Activated CD4-positive, CD25-positive, alpha-beta regulatory T cell treated with anti-CD3 and anti-CD28 coated beads, Interleukin-2, amount 50 U/mL, for 16 hours (primary cell): ENCODE results near the gene ALDH3B2.
"Not testable (repeated sequence)": the region's sequence is repeated elsewhere in the genome, so short reads cannot be mapped to it uniquely, and the experiment has no call there.

Source experiments
- DNase-seq: peaks from one replicate; pipeline ENCODE4 v3.0.0-alpha.2; 2020; ENCODE audit warnings: low read depth, low spot score

Gene ALDH3B2

DNA sequence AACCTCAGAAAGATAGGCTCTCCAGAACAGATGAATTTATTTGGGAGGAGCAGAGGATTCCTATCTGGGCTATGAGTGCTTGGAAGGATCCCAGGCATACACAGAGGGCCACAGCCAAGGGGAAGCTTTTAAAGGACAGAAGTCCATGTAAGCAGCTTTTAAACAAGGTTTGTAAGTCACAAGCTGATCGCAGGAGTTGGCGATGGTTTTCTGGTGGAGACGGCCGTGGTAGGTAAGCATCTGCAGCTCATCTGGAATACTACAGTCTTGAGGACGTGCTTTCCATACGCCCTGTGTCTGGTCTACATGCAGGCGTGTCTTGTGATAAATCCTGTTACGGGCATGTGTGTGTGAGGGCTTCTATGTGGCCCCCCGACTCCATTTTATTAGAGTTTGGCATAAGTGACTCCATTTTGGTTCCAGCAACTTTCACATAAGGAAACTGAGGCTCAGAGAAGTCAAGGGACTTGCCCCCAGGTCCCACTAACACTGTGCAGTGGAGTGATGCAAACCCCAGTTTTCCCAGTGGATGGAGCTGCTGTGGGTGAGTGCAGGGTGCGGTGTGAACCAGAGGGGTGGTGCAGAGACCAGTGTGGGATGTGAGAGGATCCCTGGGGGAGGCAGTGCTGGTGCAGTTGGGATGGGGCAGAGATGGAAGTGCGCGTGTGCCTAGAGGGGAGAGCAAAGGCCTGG is 12.1 kb downstream of the ALDH3B2 start:
- no peak for DNase-seq

DNA sequence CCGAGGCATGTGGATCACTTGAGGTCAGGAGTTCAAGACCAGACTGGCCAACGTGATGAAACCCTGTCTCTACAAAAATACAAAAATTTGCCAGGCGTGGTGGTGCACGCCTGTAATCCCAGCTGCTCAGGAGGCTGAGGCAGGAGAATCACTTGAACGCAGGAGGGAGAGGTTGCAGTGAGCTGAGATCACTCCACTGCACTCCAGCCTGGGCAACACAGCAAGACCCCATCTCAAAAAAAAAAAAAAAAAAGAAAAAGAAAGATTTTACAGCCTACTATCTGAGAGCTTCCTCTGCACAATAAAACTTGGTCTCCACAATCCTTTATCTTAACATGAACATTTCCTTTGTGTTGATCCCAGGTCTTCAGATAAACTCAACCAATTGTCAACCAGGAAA is 13.7 kb downstream of the ALDH3B2 start:
- not testable (repeated sequence) for DNase-seq

DNA sequence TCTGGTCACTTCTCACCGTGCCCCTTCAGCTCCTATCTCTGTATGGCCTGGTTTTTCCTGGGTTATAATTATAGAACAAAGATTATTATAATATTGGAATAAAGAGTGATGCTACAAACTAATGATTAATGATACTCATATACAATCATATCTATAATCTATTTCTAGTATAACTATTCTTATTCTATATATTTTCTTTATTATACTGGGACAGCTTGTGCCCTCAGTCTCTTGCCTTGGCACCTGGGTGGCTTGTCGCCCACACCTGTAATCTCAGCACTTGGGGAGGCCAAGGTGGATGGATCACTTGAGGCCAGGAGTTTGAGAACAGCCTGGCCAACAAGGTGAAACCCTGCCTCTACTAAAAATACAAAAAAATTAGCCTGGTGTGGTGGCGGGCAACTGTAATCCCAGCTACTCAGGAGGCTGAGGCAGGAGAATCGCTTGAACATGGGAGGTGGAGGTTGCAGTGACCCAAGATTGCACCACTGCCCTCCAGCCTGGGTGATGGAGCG is 14.7 kb downstream of the ALDH3B2 start:
- not testable (repeated sequence) for DNase-seq

DNA sequence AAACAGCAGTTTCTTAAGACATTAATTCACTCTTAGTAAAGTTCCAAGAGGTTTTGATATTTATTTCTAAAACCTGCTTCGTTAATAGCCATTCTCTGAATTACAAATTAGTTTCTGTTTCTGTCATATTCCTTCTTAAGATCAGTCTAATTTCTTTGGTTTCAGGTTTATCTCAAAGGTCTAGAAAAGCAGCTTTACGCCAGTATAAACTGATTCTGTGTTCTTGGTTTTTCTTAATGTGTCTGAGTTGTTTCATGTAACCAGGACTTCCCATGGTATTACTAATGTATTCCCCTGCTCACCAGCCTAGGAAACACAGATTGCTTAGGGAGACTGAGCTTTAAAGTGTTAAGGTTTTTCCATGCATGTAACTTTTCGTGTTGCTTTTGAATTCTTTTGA is 17.1 kb downstream of the ALDH3B2 start:
- no peak for DNase-seq

DNA sequence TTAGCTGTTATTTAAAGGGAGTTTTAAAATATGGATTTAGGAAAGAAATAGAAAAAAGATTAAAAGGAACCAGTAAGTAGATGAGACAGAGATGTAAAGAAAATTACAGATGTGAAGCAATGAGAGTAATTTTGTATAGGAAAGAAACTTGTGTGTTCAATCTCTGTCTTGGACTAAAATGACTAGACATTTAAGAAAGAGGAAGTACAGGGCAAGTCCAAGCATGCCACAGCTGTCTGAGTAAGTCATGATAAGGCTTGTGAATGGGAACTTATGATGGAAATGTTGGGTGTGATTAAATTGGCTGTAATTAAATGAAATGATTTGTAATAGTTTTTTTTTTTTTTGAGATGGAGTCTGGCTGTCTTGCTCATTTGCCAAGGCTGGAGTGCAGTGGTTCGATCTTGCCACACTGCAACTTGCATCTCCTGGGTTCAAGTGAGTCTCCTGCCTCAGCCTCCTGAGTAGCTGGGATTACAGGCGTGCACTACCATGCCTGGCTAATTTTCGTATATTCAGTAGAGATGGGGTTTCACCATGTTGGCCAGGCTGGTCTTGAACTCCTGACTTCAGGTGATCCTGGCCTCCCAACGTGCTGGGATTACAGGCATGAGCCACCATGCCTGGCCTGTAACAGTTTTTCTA is 18.0 kb downstream of the ALDH3B2 start:
- no peak for DNase-seq

DNA sequence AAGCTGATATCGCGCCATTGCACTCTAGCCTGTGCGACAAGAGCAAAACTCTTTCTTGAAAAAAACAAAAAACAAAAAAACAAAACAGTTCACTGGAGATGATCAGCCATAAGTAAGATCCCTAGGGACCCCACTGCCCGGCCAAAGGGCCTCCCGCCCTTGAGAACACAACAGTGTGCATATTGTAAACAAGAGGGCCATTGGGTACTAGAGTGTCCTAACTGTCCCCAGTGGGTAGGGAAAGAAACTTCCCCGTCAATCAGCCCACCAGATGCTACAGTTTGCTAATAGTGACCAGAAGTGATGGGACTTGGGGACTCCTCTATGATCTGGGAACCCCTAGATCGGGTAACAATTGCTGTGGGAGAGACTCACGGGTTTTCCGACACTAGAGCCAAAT is 20.2 kb downstream of the ALDH3B2 start:
- no peak for DNase-seq

DNA sequence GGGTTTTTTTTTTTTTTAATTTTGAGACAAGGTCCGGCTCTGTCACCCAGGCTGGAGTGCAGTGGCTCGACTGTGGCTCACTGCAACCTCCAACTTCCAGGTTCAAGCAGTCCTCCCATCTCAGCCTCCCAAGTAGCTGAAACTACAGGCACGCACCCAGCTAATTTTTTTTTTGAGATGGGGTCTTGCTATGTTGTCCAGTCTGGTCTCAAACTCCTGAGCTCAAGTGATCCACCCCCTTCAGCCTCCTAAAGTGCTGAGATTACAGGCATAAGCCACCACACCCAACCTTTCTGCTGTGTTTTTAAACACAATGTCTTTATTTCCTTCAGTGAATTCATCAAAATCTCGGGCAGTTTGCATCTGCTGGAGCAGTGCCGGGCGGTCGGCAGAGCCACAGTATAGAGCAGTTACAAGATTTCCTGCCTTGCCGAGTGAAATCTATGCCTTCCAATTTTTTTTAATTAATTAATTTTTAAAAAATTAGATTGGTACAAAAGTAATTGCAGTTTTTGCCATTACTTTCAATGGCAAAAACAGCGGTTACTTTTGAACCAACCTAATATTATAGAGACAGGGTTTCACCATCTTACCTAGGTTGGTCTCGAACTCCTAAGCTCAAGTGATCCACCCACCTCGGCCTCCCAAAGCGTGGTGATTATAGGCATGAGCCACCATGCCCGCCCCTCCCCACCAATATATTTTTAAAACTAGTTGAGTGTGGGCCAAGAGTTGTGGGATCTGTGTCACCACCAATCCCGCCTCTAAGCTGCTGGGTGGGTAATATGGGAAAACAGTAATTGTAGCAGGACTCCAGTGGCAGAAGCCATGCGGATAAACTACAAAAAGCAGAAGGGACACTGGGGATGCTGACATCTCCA is 21.2 kb downstream of the ALDH3B2 start:
- DNase-seq, result no peak

DNA sequence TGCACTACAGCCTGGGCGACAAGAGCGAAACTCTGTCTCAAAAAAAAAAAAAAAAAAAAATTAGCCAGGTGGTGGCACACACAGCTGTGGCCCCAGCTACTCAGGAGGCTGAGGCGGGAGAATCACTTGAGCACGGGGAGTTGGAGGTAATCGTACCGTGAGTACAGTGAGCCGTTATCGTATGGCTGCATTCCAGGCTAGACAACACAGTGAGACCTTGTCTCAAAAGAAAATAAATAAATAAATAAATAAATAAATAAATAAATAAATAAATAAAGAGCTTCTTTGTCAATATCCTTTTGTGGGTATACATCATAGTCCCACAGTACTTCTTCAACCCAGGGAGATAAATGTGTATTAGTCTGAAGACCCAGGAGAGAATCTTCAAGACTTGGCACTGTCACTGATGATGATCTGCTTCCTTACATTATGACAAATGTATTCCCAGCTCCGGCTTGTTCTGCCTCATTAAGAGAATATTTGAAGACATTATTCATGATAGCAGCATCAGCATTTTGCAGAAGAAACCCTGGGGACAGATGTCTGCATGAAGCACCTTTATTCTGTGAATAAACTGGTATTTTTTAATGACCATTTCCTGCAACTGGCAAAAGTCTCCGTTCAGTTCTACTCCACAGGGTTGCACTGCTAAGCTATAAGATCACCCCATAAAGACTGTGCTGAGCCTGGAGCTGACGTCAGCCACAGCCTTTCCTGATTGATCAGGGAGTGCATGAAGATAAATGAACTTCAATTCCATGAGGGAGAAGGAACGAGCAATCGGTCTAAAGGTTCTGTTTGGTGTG is 22.2 kb downstream of the ALDH3B2 start:
- no peak for DNase-seq

DNA sequence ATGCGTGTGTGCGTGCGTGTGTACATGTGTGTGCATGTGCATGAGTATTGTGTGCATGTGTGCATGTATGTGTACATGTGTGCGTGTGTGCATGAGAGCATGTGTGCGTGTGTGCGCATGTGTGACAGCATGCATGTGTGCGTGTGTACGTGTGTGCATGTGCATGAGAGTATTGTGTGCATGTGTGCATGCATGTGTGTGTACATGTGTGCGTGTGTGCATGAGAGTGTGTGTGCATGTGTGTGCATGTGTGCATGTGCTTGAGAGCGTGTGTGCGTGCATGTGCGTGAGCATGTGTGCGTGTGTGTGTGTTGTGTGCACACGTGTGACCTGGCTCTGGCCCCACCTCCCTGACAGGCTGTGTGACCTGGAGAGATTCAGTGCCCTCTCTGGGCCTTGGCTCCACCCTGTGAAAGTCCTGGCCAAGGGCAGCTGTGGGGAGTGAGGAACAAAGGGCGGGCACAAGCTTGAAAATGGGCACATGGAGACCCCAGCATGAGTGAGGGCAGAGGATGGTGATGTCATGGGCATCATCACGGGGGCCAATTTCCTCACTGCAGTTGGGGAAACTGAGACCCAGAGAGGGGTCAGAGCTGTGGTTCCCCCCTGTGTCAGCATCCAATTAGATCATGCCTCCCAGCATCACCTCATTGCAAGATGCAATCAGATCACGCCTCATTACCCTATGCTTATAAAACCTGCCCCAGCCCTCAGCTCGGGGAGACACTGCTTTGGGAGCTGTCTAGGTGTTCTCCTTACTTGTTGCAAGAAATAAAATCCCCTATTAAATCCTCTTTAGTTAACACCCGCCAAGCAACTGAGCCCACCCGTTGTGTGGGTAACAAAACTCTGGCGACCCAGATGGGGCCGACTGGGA is 24.6 kb downstream of the ALDH3B2 start:
- DNase-seq, result no peak

DNA sequence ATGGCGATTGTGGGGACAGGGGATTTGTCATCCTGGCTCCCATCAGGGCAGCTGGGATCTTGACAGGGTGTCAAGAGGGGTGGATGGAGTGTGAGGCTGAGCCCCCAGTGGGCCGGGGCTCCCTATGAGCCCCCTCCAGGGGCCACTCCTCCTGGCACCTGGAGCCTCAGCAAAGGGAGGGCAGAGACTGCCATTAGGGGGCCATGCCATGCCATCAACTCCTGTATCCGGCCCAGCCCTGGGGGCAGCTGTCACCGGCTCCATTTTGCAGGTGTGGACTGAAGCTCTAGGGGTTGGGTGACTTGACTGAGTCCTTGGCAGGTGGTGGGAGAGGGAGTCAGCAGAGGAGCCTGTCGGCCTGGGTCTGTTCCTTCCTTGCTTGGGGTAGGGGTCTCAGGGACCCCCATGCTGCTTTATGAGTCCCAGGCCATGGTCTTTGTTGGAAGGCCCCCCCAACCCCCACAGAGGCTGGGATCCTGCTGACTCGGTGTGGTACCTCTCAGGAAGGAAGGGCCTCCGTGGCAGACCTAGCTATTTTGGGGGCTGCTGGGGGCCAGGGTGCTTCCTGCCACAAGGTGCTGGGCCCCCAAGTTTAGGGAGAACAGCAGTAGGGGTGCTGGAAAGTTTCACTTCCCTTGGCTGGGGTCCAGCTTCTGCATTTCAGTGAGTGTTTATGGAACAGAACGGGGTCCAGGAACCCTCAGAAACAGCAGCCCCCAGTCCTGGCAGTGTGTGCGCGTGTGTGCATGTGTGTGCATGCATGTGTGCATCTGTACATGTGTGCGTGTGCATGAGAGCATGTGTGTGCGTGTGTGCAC is 25.4 kb downstream of the ALDH3B2 start:
- DNase-seq, result no peak

DNA sequence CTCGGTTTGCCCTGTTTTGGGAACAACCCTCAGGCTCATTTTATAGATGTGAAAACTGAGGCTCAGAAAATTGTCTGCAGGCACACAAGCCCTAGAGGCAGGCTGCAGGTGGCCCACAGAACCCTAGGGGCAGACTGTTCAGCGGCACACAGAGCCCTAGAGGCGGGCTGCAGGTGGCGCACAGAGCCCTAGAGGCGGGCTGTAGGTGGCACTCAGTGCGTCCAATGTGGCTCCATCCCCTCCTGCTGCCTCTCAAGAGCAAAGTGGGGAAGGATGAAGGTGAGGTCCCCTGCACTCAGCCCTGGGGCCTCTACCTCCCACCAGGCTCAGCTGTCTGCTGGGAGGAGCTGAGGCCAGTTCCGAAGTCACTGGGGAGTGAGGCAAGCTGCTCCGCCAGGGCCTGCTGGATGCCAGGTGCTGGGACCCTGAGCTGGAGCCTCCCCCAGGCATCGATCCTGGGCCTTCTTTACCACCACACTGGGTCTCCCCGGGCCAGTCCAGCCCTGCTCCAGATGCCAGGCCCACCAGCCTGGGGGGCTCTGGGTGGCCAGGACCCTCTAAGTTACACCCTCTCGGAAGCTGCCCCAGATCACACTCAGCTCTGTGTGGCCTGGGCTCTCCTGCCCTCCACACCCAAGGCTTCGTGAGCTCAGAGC is 26.2 kb downstream of the ALDH3B2 start:
- no peak for DNase-seq

DNA sequence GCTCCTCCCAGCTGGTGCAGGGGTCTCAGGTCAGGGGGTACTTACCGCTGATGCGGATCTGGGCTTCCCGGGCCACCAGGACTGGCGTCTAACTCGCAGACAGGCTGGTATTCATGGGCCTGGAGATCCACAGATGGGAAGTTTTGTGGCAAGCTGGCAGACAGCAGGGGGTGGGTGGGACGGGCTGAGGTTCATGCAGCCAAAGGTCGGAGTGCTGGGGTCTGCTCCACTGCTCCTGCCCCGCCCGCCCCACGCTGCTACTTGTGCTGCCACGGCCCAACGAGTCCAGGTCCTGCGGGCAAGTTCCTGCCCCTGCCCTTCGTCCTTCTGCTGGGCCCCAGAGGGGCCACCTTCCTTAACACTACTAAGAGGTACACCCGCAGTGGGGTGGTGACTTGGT is 27.0 kb downstream of the ALDH3B2 start:
- DNase-seq, result no peak

DNA sequence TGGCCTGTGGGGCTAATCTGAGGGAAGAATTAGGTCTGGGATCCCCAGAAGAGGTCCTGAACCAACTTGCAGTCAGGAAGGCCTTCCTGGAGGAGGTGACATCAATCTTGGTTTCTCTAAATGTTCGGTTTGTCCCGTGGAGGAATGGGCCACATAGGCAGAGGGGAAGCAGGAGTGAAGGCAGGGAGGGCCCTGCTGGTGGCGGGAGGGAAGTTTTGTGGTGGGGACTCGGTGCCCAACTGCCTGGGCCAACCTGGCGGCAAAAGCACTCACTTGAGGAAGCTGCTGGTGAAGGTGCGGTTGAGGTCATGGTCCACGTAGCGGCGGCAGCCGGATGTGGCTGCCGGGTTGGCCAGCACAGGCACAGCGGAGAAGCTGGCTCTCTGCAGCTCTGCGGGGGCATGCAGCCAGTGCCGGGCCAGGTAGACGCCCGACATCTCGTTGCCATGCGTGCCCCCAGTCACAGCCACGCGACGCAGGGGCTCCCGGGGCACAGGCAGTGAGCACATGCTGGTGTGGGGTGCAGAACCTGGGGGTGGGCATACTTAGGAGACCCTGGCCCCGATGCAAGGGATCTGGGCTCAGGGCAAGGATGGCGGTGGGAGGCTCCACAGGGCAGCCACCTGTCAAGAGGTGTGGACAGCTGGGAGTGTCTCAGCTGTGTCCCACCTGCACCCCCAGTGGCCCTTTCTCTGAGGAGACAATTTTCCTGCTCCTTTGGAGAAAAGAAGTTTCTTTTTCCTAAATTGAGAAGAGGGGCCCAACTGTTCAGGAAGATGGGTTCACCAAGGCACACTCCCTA is 27.7 kb downstream of the ALDH3B2 start:
- DNase-seq, result no peak

DNA sequence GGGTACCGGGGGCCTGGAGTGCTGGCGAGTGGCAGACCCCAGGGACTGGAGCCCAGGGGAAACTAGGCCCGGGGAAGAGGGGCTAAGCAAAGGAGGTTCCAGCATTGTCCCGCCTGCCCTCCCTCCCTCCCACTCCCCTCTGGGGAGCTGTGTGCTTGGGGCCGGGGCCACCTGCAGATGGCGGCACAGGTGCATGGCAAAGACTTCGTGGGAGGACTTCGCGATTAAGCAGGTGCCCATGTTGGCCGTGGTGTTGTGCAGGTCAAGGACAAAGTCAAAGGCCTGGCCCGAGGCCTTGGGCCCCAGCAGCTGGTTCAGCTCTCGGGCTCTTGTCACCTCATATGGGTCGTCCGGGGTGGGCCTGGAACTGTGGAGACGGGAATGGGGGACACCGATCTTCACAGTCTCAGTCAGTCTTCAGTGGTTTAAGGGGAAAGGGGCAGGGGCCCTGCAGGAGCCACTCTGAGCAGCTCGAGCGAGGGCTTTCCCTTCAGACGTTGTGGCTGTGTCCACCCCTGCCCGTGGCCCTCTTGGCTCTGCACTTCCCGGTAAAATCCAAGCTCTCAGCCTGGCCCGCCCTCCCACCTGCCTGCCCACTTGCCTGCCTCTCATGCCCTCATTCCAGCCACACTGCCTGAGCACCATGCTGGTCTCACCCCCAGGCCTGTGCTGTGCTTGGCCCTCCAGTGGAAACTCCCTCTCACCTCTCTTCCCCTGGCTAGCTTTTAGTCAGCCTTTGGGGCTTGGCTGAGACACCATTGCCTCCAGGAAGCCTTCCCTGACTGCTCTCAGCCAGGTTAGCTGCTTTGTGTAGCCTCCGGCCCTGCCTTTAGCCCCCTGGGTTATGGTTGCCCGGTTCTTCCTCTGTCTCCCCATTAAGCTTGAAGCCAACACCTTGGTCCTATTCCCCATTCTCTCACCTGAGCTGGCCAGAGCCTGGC is 28.6 kb downstream of the ALDH3B2 start:
- DNase-seq, result no peak

DNA sequence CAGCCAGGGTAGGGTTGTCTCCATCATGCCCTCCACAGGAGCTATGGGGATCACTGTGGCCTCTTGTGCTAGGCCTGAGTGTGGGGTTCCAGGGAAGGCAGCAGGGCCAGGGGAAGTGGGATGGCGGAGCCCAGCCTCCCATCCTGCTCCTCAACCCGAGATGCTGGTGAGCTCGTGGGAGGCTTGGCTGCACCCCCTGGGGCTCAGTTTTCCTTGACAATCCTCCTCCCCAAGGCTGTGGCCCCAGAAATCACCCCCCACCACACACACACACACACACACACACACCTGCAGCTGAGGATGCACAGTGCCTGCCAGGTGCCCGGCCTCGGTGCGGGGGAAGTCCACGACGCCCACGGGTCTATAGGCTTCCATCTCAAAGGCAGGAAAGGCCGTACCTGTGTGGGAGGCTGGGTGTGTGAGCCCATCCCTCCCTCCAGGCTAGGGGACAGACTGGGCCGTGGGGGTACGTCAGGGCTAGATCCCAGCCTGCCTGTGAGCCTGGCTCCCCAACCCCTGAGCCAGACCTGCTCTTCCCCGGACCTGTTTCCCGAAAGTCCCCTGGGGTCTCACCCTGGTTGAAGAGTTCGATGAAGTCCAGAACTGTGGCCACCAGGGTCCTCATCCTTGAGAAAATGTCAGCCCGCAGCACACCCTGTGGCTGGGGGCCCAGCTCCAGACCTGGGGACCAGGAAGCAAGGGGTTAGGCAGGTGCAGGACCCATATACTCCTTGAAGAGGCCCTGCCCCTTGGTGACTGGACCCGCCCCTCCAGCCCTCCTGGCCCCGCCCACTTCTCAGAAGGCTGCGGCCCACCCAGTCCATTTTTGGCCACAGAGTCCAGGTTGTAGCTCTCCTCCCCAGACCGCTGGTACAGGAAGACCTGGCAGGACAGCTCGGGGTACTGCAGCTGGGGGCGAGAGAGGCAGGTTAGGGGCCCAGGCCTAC is 29.7 kb downstream of the ALDH3B2 start:
- no peak for DNase-seq

DNA sequence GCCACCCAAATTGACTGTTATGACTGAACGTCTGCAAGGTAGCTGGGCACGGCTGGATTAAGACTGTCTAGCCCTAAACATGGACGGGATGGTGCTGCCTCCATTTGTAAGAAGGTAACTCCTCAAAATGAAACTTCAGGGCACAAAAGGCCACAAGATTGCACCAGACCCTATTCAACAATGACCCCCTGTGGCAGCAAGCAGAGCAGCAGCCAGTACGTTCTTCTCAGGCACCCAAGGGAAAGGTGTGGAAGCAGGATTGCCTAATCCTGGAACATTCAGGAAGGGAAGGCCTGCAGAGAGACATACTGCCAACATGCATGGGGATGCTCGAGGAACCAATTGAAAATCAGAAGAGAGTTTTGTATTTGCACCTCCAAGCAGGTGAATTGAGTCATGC is 30.4 kb downstream of the ALDH3B2 start:
- no peak for DNase-seq
